ENCODE data around the gene ZNF273. TPM values are rescaled to one million over a fixed set of nuclear protein-coding genes. Genes with fewer than 3 reads are reported as not detected.

The ZNF273 gene
- total and polyA plus RNA-seq, 10 of the 15 experiments (the other 5 are each of a cell fraction or from before 2014, with no cell fraction given): 4.8 to 12.3 (median 7.8) TPM

DNA sequence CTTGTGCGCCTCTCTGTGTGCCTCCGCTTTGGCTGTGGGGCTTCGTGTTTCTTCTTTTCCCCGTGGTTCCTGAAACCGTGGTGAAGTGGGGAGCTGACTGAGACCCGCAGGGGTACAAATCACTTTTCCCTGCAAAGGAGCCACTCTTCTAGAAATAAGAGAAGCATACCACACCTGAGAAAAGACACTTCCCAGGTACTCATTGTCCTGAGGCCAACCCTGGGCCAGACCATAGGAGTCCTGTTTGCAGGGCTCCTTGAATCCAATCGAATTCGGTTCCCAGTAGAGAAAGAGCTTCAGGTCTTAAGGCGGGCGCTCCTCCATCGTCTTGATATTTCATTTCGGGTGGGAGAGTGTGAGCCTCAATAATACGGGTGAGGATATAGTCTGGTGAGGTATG is 32.4 kb upstream of the ZNF273 start:
- BruUV-seq (replicated peaks): no TSS peak
- ChIA-PET POLR2A (no interaction called here), SMC1A (ENCODE audit: uncharacterized antibody, unreplicated experiment) (no interaction called here), RAD21 (ENCODE audit: unreplicated experiment) (no interaction called here), CTCF (no interaction called here)
- Histone ChIP-seq H3K9me3 (replicated peaks; ENCODE audit: control insufficient read depth, insufficient read depth, low read length) (peaks cover 2% of the 10 kb centered on the region; the same call in 2 of the 3 replicates), H4K20me1 (ENCODE audit: control insufficient read depth, insufficient read depth) (no peaks in the 10 kb centered on the region), H3K79me2 (ENCODE audit: control insufficient read depth, insufficient read depth, low read length) (no peaks in the 10 kb centered on the region), H3K27ac (ENCODE audit: control insufficient read depth, insufficient read depth) (no peak overlapping the region), H3K4me2 (ENCODE audit: control insufficient read depth, insufficient read depth) (no peak overlapping the region), H3K27me3 (replicated peaks in 1 of 2; ENCODE audit: control insufficient read depth in 2 of 2, insufficient read depth in 2 of 2, low read length in 1 of 2) (no peaks in the 10 kb centered on the region), H3K4me1 (ENCODE audit: control insufficient read depth, insufficient read depth, low read length) (no peaks in the 10 kb centered on the region), H3K36me3 (ENCODE audit: control insufficient read depth in 2 of 2, insufficient read depth in 2 of 2, low read length in 1 of 2) (no peaks in the 10 kb centered on the region), H3K9ac (ENCODE audit: control insufficient read depth, insufficient read depth, low read length) (no peak overlapping the region), H2AFZ (ENCODE audit: control insufficient read depth, low read depth, low read length) (no peak overlapping the region), H3K4me3 (no peak overlapping the region)
- FAIRE-seq: no peak
- 41% methylated on average over 13 of the region's 13 CpGs for WGBS (ENCODE audit: insufficient coverage, insufficient replicate concordance, low lambda C conversion rate, missing lambda C conversion rate)
- intact Hi-C loops (cut with micrococcal nuclease; ENCODE audit: unreplicated experiment): no loop called here
- ATAC-seq: no peak
- in situ Hi-C loops (cut with MboI): no loop called here
- DNase-seq (ENCODE audit: low read depth, low spot score): no peak
- TF ChIP-seq, protein P1, sequence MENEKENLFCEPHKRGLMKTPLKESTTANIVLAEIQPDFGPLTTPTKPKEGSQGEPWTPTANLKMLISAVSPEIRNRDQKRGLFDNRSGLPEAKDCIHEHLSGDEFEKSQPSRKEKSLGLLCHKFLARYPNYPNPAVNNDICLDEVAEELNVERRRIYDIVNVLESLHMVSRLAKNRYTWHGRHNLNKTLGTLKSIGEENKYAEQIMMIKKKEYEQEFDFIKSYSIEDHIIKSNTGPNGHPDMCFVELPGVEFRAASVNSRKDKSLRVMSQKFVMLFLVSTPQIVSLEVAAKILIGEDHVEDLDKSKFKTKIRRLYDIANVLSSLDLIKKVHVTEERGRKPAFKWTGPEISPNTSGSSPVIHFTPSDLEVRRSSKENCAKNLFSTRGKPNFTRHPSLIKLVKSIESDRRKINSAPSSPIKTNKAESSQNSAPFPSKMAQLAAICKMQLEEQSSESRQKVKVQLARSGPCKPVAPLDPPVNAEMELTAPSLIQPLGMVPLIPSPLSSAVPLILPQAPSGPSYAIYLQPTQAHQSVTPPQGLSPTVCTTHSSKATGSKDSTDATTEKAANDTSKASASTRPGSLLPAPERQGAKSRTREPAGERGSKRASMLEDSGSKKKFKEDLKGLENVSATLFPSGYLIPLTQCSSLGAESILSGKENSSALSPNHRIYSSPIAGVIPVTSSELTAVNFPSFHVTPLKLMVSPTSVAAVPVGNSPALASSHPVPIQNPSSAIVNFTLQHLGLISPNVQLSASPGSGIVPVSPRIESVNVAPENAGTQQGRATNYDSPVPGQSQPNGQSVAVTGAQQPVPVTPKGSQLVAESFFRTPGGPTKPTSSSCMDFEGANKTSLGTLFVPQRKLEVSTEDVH (IDR thresholded peaks at IDR 0.05; ENCODE audit: low read depth, partially characterized antibody): no peak
- TF ChIP-seq NFXL1 (IDR thresholded peaks at IDR 0.05; ENCODE audit: borderline replicate concordance): no peak
- TF ChIP-seq, protein P2, sequence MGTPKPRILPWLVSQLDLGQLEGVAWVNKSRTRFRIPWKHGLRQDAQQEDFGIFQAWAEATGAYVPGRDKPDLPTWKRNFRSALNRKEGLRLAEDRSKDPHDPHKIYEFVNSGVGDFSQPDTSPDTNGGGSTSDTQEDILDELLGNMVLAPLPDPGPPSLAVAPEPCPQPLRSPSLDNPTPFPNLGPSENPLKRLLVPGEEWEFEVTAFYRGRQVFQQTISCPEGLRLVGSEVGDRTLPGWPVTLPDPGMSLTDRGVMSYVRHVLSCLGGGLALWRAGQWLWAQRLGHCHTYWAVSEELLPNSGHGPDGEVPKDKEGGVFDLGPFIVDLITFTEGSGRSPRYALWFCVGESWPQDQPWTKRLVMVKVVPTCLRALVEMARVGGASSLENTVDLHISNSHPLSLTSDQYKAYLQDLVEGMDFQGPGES (IDR thresholded peaks at IDR 0.05): no peak
- no peak for TF ChIP-seq POLR2A (IDR thresholded peaks at IDR 0.05; ENCODE audit: low read depth, low read length)
- TF ChIP-seq JUNB (IDR thresholded peaks at IDR 0.05): no peak
- no peak for TF ChIP-seq CHD2 (IDR thresholded peaks at IDR 0.05; ENCODE audit: borderline replicate concordance, low read depth, low read length)
- no peak for TF ChIP-seq SMARCA5 (IDR thresholded peaks at IDR 0.05)
- TF ChIP-seq CHD4 (IDR thresholded peaks at IDR 0.05): no peak
- TF ChIP-seq, protein P3, sequence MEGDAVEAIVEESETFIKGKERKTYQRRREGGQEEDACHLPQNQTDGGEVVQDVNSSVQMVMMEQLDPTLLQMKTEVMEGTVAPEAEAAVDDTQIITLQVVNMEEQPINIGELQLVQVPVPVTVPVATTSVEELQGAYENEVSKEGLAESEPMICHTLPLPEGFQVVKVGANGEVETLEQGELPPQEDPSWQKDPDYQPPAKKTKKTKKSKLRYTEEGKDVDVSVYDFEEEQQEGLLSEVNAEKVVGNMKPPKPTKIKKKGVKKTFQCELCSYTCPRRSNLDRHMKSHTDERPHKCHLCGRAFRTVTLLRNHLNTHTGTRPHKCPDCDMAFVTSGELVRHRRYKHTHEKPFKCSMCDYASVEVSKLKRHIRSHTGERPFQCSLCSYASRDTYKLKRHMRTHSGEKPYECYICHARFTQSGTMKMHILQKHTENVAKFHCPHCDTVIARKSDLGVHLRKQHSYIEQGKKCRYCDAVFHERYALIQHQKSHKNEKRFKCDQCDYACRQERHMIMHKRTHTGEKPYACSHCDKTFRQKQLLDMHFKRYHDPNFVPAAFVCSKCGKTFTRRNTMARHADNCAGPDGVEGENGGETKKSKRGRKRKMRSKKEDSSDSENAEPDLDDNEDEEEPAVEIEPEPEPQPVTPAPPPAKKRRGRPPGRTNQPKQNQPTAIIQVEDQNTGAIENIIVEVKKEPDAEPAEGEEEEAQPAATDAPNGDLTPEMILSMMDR (IDR thresholded peaks at IDR 0.05 in 2 of 3, conservative IDR thresholded peaks at IDR 0.05 in 1 of 3; ENCODE audit: control insufficient read depth in 2 of 3, extremely low read depth in 1 of 3, insufficient read depth in 1 of 3, low read depth in 3 of 3, low read length in 3 of 3): no peak
- no peak for TF ChIP-seq RB1 (IDR thresholded peaks at IDR 0.05; ENCODE audit: borderline replicate concordance)
- TF ChIP-seq, protein P4, sequence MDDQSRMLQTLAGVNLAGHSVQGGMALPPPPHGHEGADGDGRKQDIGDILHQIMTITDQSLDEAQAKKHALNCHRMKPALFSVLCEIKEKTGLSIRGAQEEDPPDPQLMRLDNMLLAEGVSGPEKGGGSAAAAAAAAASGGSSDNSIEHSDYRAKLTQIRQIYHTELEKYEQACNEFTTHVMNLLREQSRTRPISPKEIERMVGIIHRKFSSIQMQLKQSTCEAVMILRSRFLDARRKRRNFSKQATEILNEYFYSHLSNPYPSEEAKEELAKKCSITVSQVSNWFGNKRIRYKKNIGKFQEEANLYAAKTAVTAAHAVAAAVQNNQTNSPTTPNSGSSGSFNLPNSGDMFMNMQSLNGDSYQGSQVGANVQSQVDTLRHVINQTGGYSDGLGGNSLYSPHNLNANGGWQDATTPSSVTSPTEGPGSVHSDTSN (IDR thresholded peaks at IDR 0.05; ENCODE audit: insufficient replicate concordance, low read depth, low read length): no peak
- TF ChIP-seq CREB1 (IDR thresholded peaks at IDR 0.05; ENCODE audit: low read depth): no peak
- TF ChIP-seq, protein P5, sequence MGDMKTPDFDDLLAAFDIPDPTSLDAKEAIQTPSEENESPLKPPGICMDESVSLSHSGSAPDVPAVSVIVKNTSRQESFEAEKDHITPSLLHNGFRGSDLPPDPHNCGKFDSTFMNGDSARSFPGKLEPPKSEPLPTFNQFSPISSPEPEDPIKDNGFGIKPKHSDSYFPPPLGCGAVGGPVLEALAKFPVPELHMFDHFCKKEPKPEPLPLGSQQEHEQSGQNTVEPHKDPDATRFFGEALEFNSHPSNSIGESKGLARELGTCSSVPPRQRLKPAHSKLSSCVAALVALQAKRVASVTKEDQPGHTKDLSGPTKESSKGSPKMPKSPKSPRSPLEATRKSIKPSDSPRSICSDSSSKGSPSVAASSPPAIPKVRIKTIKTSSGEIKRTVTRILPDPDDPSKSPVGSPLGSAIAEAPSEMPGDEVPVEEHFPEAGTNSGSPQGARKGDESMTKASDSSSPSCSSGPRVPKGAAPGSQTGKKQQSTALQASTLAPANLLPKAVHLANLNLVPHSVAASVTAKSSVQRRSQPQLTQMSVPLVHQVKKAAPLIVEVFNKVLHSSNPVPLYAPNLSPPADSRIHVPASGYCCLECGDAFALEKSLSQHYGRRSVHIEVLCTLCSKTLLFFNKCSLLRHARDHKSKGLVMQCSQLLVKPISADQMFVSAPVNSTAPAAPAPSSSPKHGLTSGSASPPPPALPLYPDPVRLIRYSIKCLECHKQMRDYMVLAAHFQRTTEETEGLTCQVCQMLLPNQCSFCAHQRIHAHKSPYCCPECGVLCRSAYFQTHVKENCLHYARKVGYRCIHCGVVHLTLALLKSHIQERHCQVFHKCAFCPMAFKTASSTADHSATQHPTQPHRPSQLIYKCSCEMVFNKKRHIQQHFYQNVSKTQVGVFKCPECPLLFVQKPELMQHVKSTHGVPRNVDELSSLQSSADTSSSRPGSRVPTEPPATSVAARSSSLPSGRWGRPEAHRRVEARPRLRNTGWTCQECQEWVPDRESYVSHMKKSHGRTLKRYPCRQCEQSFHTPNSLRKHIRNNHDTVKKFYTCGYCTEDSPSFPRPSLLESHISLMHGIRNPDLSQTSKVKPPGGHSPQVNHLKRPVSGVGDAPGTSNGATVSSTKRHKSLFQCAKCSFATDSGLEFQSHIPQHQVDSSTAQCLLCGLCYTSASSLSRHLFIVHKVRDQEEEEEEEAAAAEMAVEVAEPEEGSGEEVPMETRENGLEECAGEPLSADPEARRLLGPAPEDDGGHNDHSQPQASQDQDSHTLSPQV (IDR thresholded peaks at IDR 0.05): no peak
- no peak for TF ChIP-seq JUND (IDR thresholded peaks at IDR 0.05; ENCODE audit: low read depth, low read length)
- TF ChIP-seq BMI1 (IDR thresholded peaks at IDR 0.05; ENCODE audit: borderline replicate concordance): no peak
